HepG2 (cell line): ENCODE data around the gene EEF1AKMT3. TPM values are rescaled to one million over a fixed set of nuclear protein-coding genes. Genes with fewer than 3 reads are reported as not detected.

Experiments
- ARNTL ChIP-seq: sonication (generic); formaldehyde crosslinking; IDR thresholded peaks from 2 replicates; pipeline ENCODE4 v1.4.0; 2020; ENCODE audit warnings: mild to moderate bottlenecking, missing genetic modification reagents
- CBFB ChIP-seq: sonication (generic); formaldehyde crosslinking; IDR thresholded peaks from 2 replicates; pipeline ENCODE4 v1.4.0; 2020; ENCODE audit warnings: missing genetic modification reagents
- GABPA ChIP-seq, 2 experiments: IDR thresholded peaks; 2 replicates each; pipeline ENCODE4 v1.6.1; 2011 to 2016; ENCODE audit warnings: low read depth in 2 of 2, low read length in 1 of 2, missing biosample characterization in 1 of 2, missing genetic modification characterization in 1 of 2
- GATAD2A ChIP-seq: IDR thresholded peaks from 2 replicates; pipeline ENCODE4 v1.6.1; 2016
- KLF12 ChIP-seq: sonication (generic); formaldehyde crosslinking; IDR thresholded peaks from 2 replicates; pipeline ENCODE4 v1.4.0; 2020; ENCODE audit warnings: missing genetic modification reagents, borderline replicate concordance
- NFKB2 ChIP-seq: sonication (generic); formaldehyde crosslinking; IDR thresholded peaks from 2 replicates; pipeline ENCODE4 v1.4.0; 2020; ENCODE audit warnings: missing genetic modification reagents, borderline replicate concordance
- RAD51 ChIP-seq: fragments of 450-650 bp; IDR thresholded peaks from 2 replicates; pipeline ENCODE4 v1.6.1; 2016; ENCODE audit warnings: borderline replicate concordance
- RBM39 ChIP-seq: fragments of 200-400 bp; formaldehyde crosslinking; IDR thresholded peaks from one replicate; pipeline ENCODE4 v1.6.1; 2018; ENCODE audit warnings: antibody characterized with exemption, mild to moderate bottlenecking, low read depth, low read length; ENCODE audit not compliant: poor library complexity, severe bottlenecking
- SNAPC2 ChIP-seq: sonication (generic); formaldehyde crosslinking; IDR thresholded peaks from 2 replicates; pipeline ENCODE4 v1.8.1; 2022; ENCODE audit warnings: mild to moderate bottlenecking, missing genetic modification reagents
- TCF12 ChIP-seq, 2 experiments: fragments of 450-650 bp in 1 of 2; sonication (generic) in 1 of 2; formaldehyde crosslinking in 1 of 2; IDR thresholded peaks; 2 replicates each; pipeline versions ENCODE4 v1.6.1 to v1.8.0; 2017 to 2022; ENCODE audit warnings: antibody characterized with exemption in 1 of 2, mild to moderate bottlenecking in 1 of 2, missing genetic modification reagents in 1 of 2, moderate library complexity in 1 of 2
- ZBTB7A ChIP-seq: sonication (generic); formaldehyde crosslinking; IDR thresholded peaks from 2 replicates; pipeline ENCODE4 v1.8.0; 2022; ENCODE audit warnings: mild to moderate bottlenecking, missing genetic modification reagents
- ZFP37 ChIP-seq: sonication (generic); formaldehyde crosslinking; IDR thresholded peaks from 2 replicates; pipeline ENCODE4 v1.4.0; 2020; ENCODE audit warnings: missing genetic modification reagents, borderline replicate concordance
- ZMYM2 ChIP-seq: sonication (generic); formaldehyde crosslinking; IDR thresholded peaks from 2 replicates; pipeline ENCODE4 v1.8.0; 2022; ENCODE audit warnings: mild to moderate bottlenecking, missing genetic modification reagents
- ZNF20 ChIP-seq: sonication (generic); formaldehyde crosslinking; IDR thresholded peaks from 2 replicates; pipeline ENCODE4 v1.4.0; 2020; ENCODE audit warnings: mild to moderate bottlenecking, moderate library complexity, missing genetic modification reagents
- ZNF234 ChIP-seq: sonication (generic); formaldehyde crosslinking; conservative IDR thresholded peaks from 2 replicates; pipeline ENCODE4 v1.5.1; 2020; ENCODE audit warnings: mild to moderate bottlenecking, missing genetic modification reagents
- ZNF678 ChIP-seq: sonication (generic); formaldehyde crosslinking; IDR thresholded peaks from 2 replicates; pipeline ENCODE4 v1.4.0; 2020; ENCODE audit warnings: mild to moderate bottlenecking, missing genetic modification reagents
- ZNF790 ChIP-seq: sonication (generic); formaldehyde crosslinking; IDR thresholded peaks from 2 replicates; pipeline ENCODE4 v1.8.0; 2022; ENCODE audit warnings: missing genetic modification reagents, mild to moderate bottlenecking, borderline replicate concordance
- ZSCAN29 ChIP-seq: sonication (generic); formaldehyde crosslinking; conservative IDR thresholded peaks from 2 replicates; pipeline ENCODE4 v1.4.0; 2020; ENCODE audit warnings: mild to moderate bottlenecking, missing genetic modification reagents
- polyA plus RNA-seq, 8 experiments: library from polyadenylated mRNA; depleted of rRNA in 3 of 8; stranded (reverse) in 7 of 8; unstranded in 1 of 8; fragments of >200 nt; fragmentation: Illumina TruSeq in 4 of 8; extraction: Trizol in 4 of 8; gene quantifications; 2 replicates each; pipeline versions ENCODE4 v1.2.1 to v1.2.3, GENCODE V29; 2011 to 2016; ENCODE audit warnings: low read depth in 4 of 8, missing spikeins in 1 of 8, mixed read lengths in 1 of 8; ENCODE audit not compliant: insufficient read depth in 1 of 8
- total RNA-seq, 5 experiments: library from RNA; depleted of rRNA; stranded (reverse); fragments of >200 nt; fragmentation: Illumina TruSeq; extraction: Trizol; gene quantifications; 2 replicates each; pipeline ENCODE4 v1.2.3, GENCODE V29; 2016; ENCODE audit warnings: low read depth in 1 of 5
- TF ChIP-seq, protein P1 (sequence below), 2 experiments: sonication (generic) in 1 of 2; formaldehyde crosslinking in 1 of 2; IDR thresholded peaks; 2 replicates each; pipeline versions ENCODE4 v1.5.1 to v1.6.1; 2011 to 2020; ENCODE audit warnings: borderline replicate concordance in 1 of 2, low read depth in 1 of 2, low read length in 1 of 2, mild to moderate bottlenecking in 1 of 2, missing genetic modification reagents in 1 of 2, moderate library complexity in 1 of 2
- TF ChIP-seq, protein P2 (sequence below): sonication (generic); formaldehyde crosslinking; IDR thresholded peaks from 2 replicates; pipeline ENCODE4 v1.9.0; 2021; ENCODE audit warnings: missing genetic modification reagents, borderline replicate concordance
- TF ChIP-seq, protein P3 (sequence below): sonication (generic); formaldehyde crosslinking; conservative IDR thresholded peaks from 2 replicates; pipeline ENCODE4 v1.8.1; 2023; ENCODE audit warnings: missing genetic modification reagents

Gene EEF1AKMT3
- total and polyA plus RNA-seq, 2 of the 13 experiments (the other 11 are each of a cell fraction or from before 2014, with no cell fraction given): 4.7 to 11.4 TPM

DNA sequence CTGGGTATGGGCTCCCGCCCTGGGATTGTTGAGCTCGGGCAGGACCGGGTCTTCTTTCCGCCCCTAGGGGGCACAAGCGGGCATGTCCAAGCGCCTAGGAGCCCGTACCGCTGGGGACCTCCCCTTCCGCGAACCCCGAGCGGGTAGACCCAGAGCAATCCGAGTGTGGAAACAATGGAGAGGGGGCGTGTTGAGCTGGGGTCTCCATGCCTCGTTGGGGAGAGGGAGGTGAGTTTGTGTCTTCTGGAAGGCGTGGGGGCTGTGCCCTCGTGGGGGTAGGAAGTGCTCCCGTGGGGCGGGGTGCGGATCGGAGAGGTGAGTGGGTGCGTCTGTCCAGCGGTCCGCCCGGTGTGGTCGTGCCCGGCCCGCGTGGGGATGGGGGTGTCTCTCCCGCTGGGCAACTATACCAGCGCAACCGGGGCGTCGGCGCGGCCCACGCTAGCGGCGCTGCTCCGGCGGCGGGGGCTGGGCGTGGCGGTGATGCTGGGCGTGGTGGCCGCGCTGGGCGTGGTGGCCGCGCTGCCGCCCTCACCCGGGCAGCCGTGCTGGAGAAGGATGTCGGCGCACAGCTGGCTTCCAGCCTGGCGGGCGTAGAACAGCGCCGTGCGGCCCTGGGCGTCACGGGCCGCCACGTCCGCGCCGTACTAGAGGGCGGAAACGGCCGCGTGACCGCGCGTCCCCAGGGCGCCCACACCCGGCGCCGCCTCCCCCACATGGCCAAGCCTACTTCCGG, 46.1 kb upstream of the EEF1AKMT3 start (continued):
- no peak for TF ChIP-seq RBM39
- peak; percentile 58; the same call in 1 of the 2 replicates for TF ChIP-seq NFKB2 (CRISPR knock-in tag)
- peak; percentile 79; the same call in 1 of the 2 replicates for TF ChIP-seq KLF12
- no peak for TF ChIP-seq ZFP37 (CRISPR knock-in tag)
- peak; percentile 43; the same call in 1 of the 2 replicates for TF ChIP-seq GATAD2A (CRISPR knock-in tag)
- no peak for TF ChIP-seq GABPA (IDR thresholded peaks at IDR 0.05; ENCODE audit: low read depth, low read length)
- peak; percentile 27 for TF ChIP-seq GABPA (CRISPR knock-in tag; IDR thresholded peaks at IDR 0.05; ENCODE audit: low read depth)
- TF ChIP-seq CBFB (CRISPR knock-in tag): no peak
- TF ChIP-seq ZBTB7A (CRISPR knock-in tag): peak; percentile 65; the same call in 1 of the 2 replicates
- TF ChIP-seq TCF12 (IDR thresholded peaks at IDR 0.05): no peak
- no peak for TF ChIP-seq TCF12 (CRISPR knock-in tag; IDR thresholded peaks at IDR 0.05)
- TF ChIP-seq, protein P1, sequence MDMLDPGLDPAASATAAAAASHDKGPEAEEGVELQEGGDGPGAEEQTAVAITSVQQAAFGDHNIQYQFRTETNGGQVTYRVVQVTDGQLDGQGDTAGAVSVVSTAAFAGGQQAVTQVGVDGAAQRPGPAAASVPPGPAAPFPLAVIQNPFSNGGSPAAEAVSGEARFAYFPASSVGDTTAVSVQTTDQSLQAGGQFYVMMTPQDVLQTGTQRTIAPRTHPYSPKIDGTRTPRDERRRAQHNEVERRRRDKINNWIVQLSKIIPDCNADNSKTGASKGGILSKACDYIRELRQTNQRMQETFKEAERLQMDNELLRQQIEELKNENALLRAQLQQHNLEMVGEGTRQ (IDR thresholded peaks at IDR 0.05; ENCODE audit: low read depth, low read length): no peak
- TF ChIP-seq, protein P1 (CRISPR knock-in tag; IDR thresholded peaks at IDR 0.05; ENCODE audit: borderline replicate concordance): no peak
- TF ChIP-seq, protein P2, sequence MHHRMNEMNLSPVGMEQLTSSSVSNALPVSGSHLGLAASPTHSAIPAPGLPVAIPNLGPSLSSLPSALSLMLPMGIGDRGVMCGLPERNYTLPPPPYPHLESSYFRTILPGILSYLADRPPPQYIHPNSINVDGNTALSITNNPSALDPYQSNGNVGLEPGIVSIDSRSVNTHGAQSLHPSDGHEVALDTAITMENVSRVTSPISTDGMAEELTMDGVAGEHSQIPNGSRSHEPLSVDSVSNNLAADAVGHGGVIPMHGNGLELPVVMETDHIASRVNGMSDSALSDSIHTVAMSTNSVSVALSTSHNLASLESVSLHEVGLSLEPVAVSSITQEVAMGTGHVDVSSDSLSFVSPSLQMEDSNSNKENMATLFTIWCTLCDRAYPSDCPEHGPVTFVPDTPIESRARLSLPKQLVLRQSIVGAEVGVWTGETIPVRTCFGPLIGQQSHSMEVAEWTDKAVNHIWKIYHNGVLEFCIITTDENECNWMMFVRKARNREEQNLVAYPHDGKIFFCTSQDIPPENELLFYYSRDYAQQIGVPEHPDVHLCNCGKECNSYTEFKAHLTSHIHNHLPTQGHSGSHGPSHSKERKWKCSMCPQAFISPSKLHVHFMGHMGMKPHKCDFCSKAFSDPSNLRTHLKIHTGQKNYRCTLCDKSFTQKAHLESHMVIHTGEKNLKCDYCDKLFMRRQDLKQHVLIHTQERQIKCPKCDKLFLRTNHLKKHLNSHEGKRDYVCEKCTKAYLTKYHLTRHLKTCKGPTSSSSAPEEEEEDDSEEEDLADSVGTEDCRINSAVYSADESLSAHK (CRISPR knock-in tag): no peak
- TF ChIP-seq ZNF678 (CRISPR knock-in tag): no peak
- 0 out of 2 replicates have a peak, but pooled peaks have one; percentile 77 for TF ChIP-seq ZNF234 (CRISPR knock-in tag)
- TF ChIP-seq ARNTL (CRISPR knock-in tag): 0 out of 2 replicates have a peak, but pooled peaks have one; percentile 19
- no peak for TF ChIP-seq ZNF20
- 0 out of 2 replicates have a peak, but pooled peaks have one; percentile 37 for TF ChIP-seq ZMYM2 (CRISPR knock-in tag)
- TF ChIP-seq RAD51: no peak
- TF ChIP-seq, protein P3, sequence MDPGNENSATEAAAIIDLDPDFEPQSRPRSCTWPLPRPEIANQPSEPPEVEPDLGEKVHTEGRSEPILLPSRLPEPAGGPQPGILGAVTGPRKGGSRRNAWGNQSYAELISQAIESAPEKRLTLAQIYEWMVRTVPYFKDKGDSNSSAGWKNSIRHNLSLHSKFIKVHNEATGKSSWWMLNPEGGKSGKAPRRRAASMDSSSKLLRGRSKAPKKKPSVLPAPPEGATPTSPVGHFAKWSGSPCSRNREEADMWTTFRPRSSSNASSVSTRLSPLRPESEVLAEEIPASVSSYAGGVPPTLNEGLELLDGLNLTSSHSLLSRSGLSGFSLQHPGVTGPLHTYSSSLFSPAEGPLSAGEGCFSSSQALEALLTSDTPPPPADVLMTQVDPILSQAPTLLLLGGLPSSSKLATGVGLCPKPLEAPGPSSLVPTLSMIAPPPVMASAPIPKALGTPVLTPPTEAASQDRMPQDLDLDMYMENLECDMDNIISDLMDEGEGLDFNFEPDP (CRISPR knock-in tag): no peak
- no peak for TF ChIP-seq ZSCAN29 (CRISPR knock-in tag)
- TF ChIP-seq ZNF790 (CRISPR knock-in tag): no peak
- TF ChIP-seq SNAPC2 (CRISPR knock-in tag): no peak
